HAP-1 (cell line): ENCODE data around the gene DKC1.
"Not testable (repeated sequence)": the region's sequence is repeated elsewhere in the genome, so short reads cannot be mapped to it uniquely, and the experiment has no call there.

ENCODE experiments used
- DNase-seq, 2 experiments: peaks; one replicate each; pipeline ENCODE4 v3.0.0-alpha.2; 2016 to 2020; ENCODE audit warnings: low spot score in 2 of 2
- H3K27me3 ChIP-seq: fragments of 250-450 bp; sonication (Bioruptor Pico); 2 replicates; pipeline ENCODE4 v1.5.1; 2020; ENCODE audit warnings: low read depth, mild to moderate bottlenecking, moderate library complexity
- H3K36me3 ChIP-seq: fragments of 250-450 bp; sonication (Bioruptor Pico); replicated peaks from 2 replicates; pipeline ENCODE4 v1.5.1; 2020; ENCODE audit warnings: mild to moderate bottlenecking
- H3K4me1 ChIP-seq: fragments of 250-450 bp; sonication (Bioruptor Pico); 2 replicates; pipeline ENCODE4 v1.5.1; 2020; ENCODE audit warnings: mild to moderate bottlenecking
- H3K4me3 ChIP-seq: fragments of 250-450 bp; sonication (Bioruptor Pico); 2 replicates; pipeline ENCODE4 v1.5.1; 2020; ENCODE audit warnings: mild to moderate bottlenecking, moderate library complexity
- H3K9me3 ChIP-seq: fragments of 250-450 bp; sonication (Bioruptor Pico); 2 replicates; pipeline ENCODE4 v1.5.1; 2020; ENCODE audit warnings: mild to moderate bottlenecking, moderate library complexity
- in situ Hi-C: fragments of 300-500 bp; cut with MboI; formaldehyde crosslinking; loops from 3 replicates; pipeline ENCODE4 v1.14.3; 2020; ENCODE audit warnings: low sequenced_read_pairs, inconsistent platforms, mixed read lengths

DKC1 gene

GRCh38 chrX:154825586-154825985 is 62.9 kb downstream of the DKC1 start:
- H3K4me1 ChIP-seq, DNase-seq, H3K36me3 ChIP-seq, H3K9me3 ChIP-seq, H3K27me3 ChIP-seq, in situ Hi-C loops, H3K4me3 ChIP-seq: not testable (repeated sequence)
